ENCODE measurements around the gene TNP2.

Gene TNP2

DNA sequence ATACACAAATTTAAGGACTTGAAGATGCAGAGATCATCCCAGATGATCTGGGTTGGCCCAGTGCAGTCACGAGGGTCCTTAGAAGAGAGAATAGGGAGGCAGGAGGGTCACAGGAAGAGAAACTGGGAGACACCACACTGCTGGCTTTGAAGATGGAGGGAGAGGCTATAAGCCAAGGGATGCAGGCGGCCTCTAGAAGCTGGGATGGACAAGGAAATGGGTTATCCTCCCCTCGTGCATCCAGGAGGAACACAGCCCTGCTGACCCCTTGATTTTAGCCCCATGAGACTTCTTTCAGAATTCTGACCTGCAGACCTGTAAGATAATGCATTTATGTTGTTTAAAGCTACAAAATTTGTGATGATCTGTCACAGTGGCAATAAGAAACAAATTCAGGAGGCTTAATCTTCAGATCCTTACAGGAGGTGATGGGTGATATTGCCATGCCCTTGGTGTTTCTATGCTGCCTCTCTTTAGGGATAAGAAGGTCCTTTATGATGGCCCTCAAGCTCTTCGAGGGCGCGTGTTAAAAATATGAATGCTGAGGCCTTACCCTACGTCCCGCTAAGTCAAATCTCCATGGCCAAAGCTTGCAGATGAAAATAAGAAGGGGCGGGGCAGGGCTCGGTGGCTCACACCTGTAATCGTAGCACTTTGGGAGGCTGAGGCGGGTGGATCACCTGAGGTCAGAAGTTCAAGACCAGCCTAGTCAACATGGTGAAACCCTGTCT is 8.6 kb upstream of the TNP2 start:
- DNase-seq (ENCODE audit: low read depth in 2 of 2): no peak

DNA sequence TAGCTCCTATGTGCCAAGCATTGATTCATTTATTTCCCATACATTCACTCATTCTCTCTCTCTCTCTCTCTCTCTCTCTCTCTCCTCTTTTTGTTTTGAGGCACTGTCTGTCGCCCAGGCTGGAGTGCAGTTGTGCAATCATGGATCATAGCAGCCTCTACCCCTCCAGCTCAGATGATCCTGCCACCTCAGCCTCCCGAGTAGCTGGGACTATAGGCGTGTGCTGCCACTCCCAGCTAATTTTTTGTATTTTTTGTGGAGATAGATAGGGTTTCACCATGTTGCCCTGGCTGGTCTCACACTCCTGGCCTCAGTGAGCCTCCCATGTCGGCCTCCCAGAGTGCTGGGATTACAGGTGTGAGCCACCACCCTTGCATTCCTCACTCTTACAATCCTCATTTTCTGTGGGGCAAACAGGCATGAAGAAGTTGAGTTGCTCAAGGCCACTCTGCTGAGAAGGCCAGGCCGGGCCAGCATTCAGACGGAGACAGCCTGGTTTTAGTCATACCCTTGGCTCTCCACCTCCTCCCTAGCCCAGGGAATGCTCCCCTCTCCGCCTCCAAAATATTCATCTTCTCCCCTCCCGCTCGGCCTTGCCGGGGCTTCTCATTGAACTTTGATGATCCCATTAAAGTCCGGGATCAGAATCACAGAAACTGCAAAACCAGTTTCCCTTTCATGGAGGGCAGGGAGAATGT is 7.9 kb upstream of the TNP2 start:
- DNase-seq (ENCODE audit: low read depth in 2 of 2): no peak

GRCh38 chr16:11276143-11276895 is 7.2 kb upstream of the TNP2 start, which contains the start of gene PRM2:
Gene PRM2, minus strand, starts transcription at chr16:11276480. Its CDS starts 110 bp downstream, at chr16:11276370.
- DNase-seq (ENCODE audit: low read depth in 2 of 2): no peak

DNA sequence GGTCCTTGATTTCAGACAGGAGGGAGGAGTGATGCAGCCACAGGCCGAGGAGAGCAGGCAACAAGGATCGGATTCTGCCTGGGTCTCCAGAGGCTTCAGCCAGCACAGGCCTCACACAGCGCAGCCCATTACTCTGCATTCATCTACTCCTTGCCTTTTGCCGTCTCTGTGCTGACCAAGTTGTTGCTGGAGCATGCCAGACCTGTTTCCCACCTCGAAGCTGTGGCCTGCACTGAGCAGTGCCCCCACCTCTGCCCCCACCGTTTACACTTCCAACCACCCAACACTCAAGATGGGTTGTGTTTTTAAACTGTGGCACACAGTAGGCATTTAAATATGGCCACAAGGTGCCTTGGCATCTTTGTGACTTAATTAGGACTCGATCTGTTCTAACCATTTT is 5.8 kb upstream of the TNP2 start:
- no peak for DNase-seq (ENCODE audit: low read depth in 2 of 2)

DNA sequence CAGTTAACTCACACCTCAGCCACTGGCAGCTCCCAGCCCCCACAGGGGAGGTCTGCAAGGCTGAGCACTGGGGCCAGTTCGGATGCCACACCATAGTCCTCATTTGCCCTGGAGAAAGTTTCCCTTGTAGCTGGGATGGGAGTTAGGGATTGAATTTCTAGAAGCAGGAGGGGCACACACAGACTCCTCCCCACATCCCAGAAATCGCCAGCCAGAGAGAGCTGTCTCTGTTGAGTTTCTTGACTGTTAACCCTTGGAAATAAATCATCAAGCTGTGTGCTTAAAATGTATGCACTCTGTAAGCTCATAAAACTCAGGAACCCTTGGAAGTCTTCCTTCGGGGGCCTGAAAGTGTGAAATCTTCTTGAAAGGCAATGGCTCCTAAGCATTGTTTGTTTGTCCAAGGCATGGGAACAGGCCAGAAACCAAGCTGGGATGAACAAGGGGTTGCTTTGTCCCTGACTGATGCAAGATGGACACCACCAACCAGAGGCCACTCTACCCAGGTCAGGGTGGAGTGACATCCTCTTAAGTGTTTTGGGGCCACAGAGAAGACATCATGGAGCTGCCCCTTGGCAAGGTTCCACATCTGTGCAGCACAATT is 4.7 kb upstream of the TNP2 start:
- DNase-seq (ENCODE audit: low read depth in 2 of 2): no peak

- DNase-seq (ENCODE audit: low read depth in 2 of 2): no peak
These were observed 4.0 kb upstream of the TNP2 start, which contains the start of gene PRM3 for GRCh38 chr16:11272921-11273720. Gene PRM3, minus strand, starts transcription at chr16:11273629. Its CDS starts 34 bp downstream, at chr16:11273595.

DNA sequence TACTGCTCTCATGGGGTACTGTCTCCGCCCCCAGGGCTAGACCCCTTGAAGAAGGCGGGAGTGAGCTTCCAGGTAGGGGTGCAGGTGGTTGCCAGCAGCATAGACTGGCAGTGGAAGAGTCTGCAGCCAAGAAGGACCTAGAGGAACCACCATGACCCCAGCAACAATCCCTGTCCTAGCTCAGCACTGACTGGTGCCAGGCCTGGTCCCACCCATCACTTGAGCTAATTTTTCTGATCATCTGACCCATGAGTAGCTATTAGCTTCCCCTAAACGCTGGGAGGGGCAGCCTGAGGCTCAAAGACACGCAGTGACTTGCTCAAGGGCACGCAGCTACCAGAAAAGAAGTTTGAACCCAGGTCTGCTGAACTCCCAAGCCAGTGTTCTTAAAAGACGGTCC is 3.4 kb upstream of the TNP2 start:
- no peak for DNase-seq (ENCODE audit: low read depth in 2 of 2)

DNA sequence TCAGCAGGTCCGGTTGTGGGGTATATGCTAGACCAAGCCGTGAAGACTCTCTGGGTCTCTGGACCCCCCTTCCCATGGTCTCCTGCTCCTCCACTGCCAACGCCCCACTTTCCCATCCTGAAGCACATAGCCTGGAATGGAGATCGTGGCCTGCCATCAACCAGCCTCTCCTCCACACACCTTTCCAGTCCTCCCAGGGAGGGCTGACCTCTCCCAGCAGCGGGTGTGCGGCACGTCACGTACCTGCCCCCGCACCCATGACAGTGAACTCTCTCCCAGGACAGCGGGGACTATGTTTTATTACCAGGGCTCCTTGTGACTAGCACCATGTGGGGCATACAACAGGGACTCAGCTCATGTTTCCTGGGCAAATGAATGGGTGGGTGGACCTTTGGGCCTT is 2.5 kb upstream of the TNP2 start:
- DNase-seq (ENCODE audit: low read depth in 2 of 2): no peak

DNA sequence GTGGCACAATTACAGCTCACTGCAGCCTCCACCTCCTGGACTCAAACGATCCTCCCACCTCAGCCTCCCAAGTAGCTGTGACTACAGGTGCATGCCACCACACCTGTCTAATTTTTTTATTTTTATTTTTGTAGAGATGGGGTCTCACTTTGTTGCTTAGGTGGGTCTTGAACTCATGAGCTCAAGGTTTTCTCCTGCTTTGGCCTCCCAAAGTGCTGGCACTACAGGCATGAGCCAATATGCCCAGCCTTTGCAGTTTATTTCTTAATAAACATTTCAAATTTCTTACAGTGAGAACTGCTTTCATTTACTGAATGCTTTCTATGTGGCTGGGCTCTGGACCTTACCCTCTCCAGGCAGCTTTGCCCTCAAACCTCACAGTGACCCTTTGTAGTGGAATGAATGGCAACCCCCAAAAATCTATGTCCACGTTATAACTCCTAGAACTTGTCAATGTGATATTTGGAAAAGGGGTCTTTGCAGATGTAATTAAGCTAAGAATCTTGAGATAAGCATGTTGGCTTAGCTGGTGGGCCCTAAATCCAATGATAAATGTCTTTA is 1.6 kb upstream of the TNP2 start:
- DNase-seq (ENCODE audit: low read depth in 2 of 2): no peak

DNA sequence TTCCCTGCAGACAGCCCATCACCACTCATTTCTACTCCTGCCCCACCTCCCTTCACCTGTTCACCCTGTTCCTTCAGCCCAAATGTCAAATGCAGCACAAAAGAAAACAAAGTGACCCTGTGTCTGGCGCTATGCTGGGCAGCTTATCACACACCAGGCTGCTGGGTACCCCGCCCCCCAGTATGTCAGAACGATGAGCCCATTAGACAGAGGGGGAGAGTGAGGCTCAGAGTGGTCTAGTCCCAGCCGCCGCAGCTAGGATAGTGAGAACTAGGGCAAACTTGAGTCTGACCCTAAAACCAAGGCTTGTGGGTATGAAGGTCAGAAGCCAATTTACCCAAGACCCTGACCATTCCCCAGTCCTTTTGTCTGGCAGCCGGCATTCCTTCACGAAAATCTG is 4.0 kb downstream of the TNP2 start:
- DNase-seq (ENCODE audit: low read depth in 2 of 2): no peak

GRCh38 chr16:11264155-11264832 is 4.8 kb downstream of the TNP2 start:
- no peak for DNase-seq (ENCODE audit: low read depth in 2 of 2)

GRCh38 chr16:11263737-11264136 is 5.4 kb downstream of the TNP2 start:
- no peak for DNase-seq (ENCODE audit: low read depth in 2 of 2)

- no peak for DNase-seq (ENCODE audit: low read depth in 2 of 2)
These were observed 6.2 kb downstream of the TNP2 start for GRCh38 chr16:11262915-11263314.

DNA sequence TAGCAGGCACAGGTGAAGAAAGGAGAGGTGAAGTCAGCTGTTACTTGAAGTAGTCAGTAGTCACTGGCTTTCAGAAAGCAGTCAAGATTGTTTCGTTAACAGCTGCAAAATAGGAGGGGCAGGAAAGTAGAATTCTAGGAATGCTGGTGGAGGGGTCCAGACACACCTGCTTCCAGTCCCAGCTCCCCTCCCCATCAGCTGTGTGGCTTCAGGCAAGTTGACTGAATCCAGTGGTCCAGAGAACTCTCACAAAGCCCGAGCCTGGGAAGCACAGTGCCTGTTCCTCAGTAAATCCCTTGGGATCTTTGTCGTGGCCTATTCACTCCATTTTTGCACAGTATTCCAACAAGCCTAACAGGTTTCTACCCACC is 8.5 kb downstream of the TNP2 start:
- DNase-seq (ENCODE audit: low read depth in 2 of 2): no peak

DNA sequence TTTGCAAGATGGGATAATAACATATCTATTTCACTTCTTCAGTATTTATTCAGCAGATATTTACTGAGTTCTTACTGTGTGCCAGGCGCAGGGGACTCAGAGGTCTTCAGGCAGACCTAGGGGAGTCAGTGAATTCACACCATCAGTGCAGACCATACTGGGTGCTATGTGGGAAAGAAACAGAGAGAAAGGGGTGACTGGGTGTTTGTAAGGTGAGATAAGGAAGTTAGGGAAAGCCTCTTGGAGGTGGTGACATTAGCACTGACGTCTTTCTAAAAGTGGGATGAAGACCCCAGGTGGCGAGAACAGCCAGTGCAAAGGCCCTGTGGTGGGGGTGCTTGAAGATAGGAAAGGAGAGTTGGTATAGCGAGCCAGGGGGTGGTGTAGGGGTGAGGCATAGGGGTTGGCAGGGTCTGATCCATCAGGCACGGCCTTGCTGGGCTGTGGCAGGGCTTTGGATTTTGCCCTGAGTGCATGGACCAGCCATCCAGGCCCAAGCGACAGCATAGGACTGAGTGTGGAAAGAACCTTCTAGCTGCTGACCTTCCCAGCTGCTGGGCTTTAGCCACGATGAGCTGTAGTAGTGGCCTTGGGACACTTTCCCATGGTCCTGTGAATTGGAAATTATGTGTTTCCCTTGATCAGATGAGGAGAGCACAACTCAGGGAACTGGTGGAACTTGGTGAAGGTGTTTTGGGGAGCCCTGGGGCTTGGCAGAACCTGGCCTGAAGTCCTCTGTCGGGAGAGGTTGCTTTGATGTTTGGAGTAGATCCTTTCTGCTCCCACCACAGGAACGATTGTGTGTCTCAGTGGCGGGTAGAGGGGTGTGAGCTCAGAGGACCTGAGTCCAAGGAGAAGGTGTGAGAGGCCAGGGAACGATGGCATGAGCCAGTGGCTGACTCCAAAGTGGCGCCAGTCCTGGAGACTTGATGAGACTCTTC is 9.2 kb downstream of the TNP2 start:
- no peak for DNase-seq (ENCODE audit: low read depth in 2 of 2)

GRCh38 chr16:11258553-11259492 is 10.3 kb downstream of the TNP2 start:
- no peak for DNase-seq (ENCODE audit: low read depth in 2 of 2)

GRCh38 chr16:11257131-11257938 is 11.8 kb downstream of the TNP2 start:
- no peak for DNase-seq (ENCODE audit: low read depth in 2 of 2)
